Measurements from ENCODE around the gene SPOCK1.
"Not testable (repeated sequence)": the region's sequence is repeated elsewhere in the genome, so short reads cannot be mapped to it uniquely, and the experiment has no call there.

SPOCK1 gene

GRCh38 chr5:136953346-136954069, 545.6 kb downstream of the SPOCK1 start:
- not testable (repeated sequence) for DNase-seq (ENCODE audit: low read depth in 2 of 2)

- no peak for DNase-seq (ENCODE audit: low read depth in 2 of 2)
Measured at GRCh38 chr5:136927571-136927970, 571.6 kb downstream of the SPOCK1 start.

- no peak for DNase-seq (ENCODE audit: low read depth in 2 of 2)
Measured at GRCh38 chr5:136926073-136926472, 573.1 kb downstream of the SPOCK1 start.

All from stimulated activated CD4-positive, alpha-beta T cell treated with anti-CD3 and anti-CD28 coated beads, Interleukin-1b, Interleukin-23, amount 100 ng/mL, for 4 hours (primary cell).